Measurements from ENCODE around the gene TMEM219.

DNA sequence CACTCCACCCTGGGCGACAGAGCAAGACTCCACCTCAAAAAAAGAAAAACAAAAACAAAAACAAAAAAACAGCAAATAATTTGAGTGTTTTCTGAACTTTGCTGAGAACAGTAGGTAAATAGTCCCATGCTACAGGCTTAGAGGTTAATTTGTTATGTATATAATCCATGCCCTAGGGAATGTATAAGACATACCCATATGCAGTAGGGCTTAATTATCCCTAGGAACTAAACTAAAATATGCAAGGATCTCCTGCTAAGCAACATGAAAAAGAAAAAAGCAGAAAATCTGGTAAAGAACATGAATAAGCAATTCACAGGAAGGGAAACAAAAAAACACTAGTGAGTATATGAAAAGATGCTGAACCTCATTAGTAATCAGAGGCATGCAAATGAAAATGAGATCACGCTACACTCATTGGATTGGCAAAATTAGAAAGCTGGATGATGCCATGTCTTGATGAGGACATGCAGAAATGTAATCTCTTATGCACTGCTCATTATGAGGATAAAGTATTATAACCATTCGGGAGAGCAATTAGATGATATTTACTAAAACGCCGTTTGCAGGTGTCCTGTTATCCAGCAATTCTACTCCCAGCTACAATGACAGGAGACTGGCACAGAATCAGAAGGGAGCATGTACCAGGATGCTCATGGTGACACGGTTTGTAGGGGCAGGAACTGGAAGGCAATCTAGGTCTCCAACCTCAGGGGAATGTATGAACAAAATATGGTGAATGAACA is 41.4 kb upstream of the TMEM219 start:
- TF ChIP-seq, protein P1, sequence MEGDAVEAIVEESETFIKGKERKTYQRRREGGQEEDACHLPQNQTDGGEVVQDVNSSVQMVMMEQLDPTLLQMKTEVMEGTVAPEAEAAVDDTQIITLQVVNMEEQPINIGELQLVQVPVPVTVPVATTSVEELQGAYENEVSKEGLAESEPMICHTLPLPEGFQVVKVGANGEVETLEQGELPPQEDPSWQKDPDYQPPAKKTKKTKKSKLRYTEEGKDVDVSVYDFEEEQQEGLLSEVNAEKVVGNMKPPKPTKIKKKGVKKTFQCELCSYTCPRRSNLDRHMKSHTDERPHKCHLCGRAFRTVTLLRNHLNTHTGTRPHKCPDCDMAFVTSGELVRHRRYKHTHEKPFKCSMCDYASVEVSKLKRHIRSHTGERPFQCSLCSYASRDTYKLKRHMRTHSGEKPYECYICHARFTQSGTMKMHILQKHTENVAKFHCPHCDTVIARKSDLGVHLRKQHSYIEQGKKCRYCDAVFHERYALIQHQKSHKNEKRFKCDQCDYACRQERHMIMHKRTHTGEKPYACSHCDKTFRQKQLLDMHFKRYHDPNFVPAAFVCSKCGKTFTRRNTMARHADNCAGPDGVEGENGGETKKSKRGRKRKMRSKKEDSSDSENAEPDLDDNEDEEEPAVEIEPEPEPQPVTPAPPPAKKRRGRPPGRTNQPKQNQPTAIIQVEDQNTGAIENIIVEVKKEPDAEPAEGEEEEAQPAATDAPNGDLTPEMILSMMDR (IDR thresholded peaks at IDR 0.05; ENCODE audit: extremely low read depth in 1 of 2, insufficient read depth in 1 of 2, low read depth in 1 of 2, low read length in 2 of 2), result no peak
- TF ChIP-seq POLR2A (IDR thresholded peaks at IDR 0.05; ENCODE audit: low read depth, low read length) (no peak), JUN (IDR thresholded peaks at IDR 0.05; ENCODE audit: borderline replicate concordance, insufficient read depth, insufficient read length, low read depth) (no peak), POLR2AphosphoS5 (IDR thresholded peaks at IDR 0.05; ENCODE audit: insufficient read depth, low read depth, low read length) (no peak), EZH2 (IDR thresholded peaks at IDR 0.05; ENCODE audit: borderline replicate concordance, low read depth, low read length, severe bottlenecking) (no peak)
- TF ChIP-seq, protein P2, sequence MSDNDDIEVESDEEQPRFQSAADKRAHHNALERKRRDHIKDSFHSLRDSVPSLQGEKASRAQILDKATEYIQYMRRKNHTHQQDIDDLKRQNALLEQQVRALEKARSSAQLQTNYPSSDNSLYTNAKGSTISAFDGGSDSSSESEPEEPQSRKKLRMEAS (IDR thresholded peaks at IDR 0.05; ENCODE audit: insufficient read depth, insufficient read length), result no peak
